Endothelial cell of umbilical vein (primary cell): Measurements from ENCODE around the gene KRT71. TPM values are rescaled to one million over a fixed set of nuclear protein-coding genes. Genes with fewer than 3 reads are reported as not detected.

Source experiments
- BruUV-seq: library from RNA; stranded (reverse); fragments of 400-500 nt; replicated peaks from 2 replicates; lab custom pipeline; 2021; lab: Mats Ljungman, UMichigan
- CTCF ChIA-PET: fragments of 300-600, 350-600 bp; sonication (Branson Sonifier 250); formaldehyde crosslinking; loops from one replicate; lab custom pipeline; 2021; ENCODE audit warnings: antibody characterized with exemption, inconsistent platforms; lab: Charles Lee
- POLR2A ChIA-PET: fragments of 300-600, 350-600 bp; sonication (Branson Sonifier 250); formaldehyde crosslinking; loops from one replicate; lab custom pipeline; 2021; ENCODE audit warnings: antibody characterized with exemption, inconsistent platforms; lab: Charles Lee
- DNase-seq: peaks from one replicate; pipeline ENCODE4 v3.0.0-alpha.2; 2011; ENCODE audit warnings: low read depth, low spot score
- FAIRE-seq: peaks from 2 replicates; lab custom pipeline; 2011; peaks lifted over from hg19 to GRCh38; lab: Jason Lieb, UNC
- H2AFZ ChIP-seq: 2 replicates; pipeline ENCODE4 v1.6.0; 2012; ENCODE audit warnings: low read depth, low read length, control low read depth, inconsistent platforms
- H3K27ac ChIP-seq: 2 replicates; pipeline ENCODE4 v1.5.1; 2011; ENCODE audit warnings: low read depth, mild to moderate bottlenecking, control low read depth, low read length, moderate library complexity; ENCODE audit not compliant: insufficient read depth
- H3K27me3 ChIP-seq, 2 experiments: 2 replicates each; pipeline versions ENCODE4 v1.6.0 to v1.6.1; 2011; ENCODE audit warnings: low read length in 2 of 2, mixed read lengths in 1 of 2; ENCODE audit not compliant: control insufficient read depth in 2 of 2, insufficient read depth in 2 of 2
- H3K36me3 ChIP-seq, 2 experiments: 2 replicates in 1 of 2; 3 replicates in 1 of 2; pipeline ENCODE4 v1.5.1; 2011; ENCODE audit warnings: low read length in 2 of 2, mild to moderate bottlenecking in 1 of 2, moderate library complexity in 1 of 2; ENCODE audit not compliant: control insufficient read depth in 2 of 2, insufficient read depth in 2 of 2; ENCODE audit errors: extremely low read depth in 1 of 2
- H3K4me1 ChIP-seq: 3 replicates; pipeline ENCODE4 v1.5.1; 2011; ENCODE audit warnings: mild to moderate bottlenecking, low read length; ENCODE audit not compliant: control insufficient read depth, insufficient read depth; ENCODE audit errors: extremely low read depth
- H3K4me2 ChIP-seq: 2 replicates; pipeline ENCODE4 v1.6.1; 2011; ENCODE audit warnings: low read length, control low read depth, mixed read lengths; ENCODE audit not compliant: insufficient read depth
- H3K4me3 ChIP-seq, 3 experiments: fragments of 200-600 bp in 1 of 3; sonication (generic), shearing (Covaris generic) in 1 of 3; replicated peaks in 1 of 3; 2 replicates each; pipeline ENCODE4 v1.5.1; 2011 to 2016; ENCODE audit warnings: control low read depth in 3 of 3, low read length in 3 of 3, mild to moderate bottlenecking in 2 of 3, inconsistent platforms in 1 of 3, low read depth in 1 of 3, moderate library complexity in 1 of 3; ENCODE audit not compliant: insufficient read depth in 1 of 3
- H3K79me2 ChIP-seq: 2 replicates; pipeline ENCODE4 v1.6.0; 2012; ENCODE audit warnings: low read length, inconsistent platforms; ENCODE audit not compliant: control insufficient read depth, insufficient read depth
- H3K9ac ChIP-seq: replicated peaks from 2 replicates; pipeline ENCODE3; 2011; ENCODE audit warnings: low read length, control low read depth; ENCODE audit not compliant: insufficient read depth; ENCODE audit errors: extremely low read depth
- H3K9me1 ChIP-seq: replicated peaks from 3 replicates; pipeline ENCODE4 v1.6.0; 2011; ENCODE audit warnings: mild to moderate bottlenecking, low read length; ENCODE audit not compliant: control insufficient read depth, insufficient read depth; ENCODE audit errors: extremely low read depth
- H3K9me3 ChIP-seq: replicated peaks from 2 replicates; pipeline ENCODE4 v1.5.1; 2012; ENCODE audit warnings: low read length, inconsistent platforms; ENCODE audit not compliant: control insufficient read depth, insufficient read depth
- H4K20me1 ChIP-seq: replicated peaks from 2 replicates; pipeline ENCODE3; 2011; ENCODE audit warnings: mild to moderate bottlenecking, low read length; ENCODE audit not compliant: control insufficient read depth, insufficient read depth; ENCODE audit errors: extremely low read depth
- CTCF ChIP-seq, 2 donors: IDR thresholded peaks; 1 replicate in 1 of 2; 2 replicates in 1 of 2; pipeline ENCODE4 v1.5.1; 2011; ENCODE audit warnings: low read length in 2 of 2, mild to moderate bottlenecking in 2 of 2, moderate library complexity in 2 of 2, control low read depth in 1 of 2, inconsistent platforms in 1 of 2, low read depth in 1 of 2; ENCODE audit not compliant: insufficient read depth in 1 of 2; ENCODE audit errors: extremely low read depth in 1 of 2
- EZH2 ChIP-seq: IDR thresholded peaks from 2 replicates; pipeline ENCODE4 v1.6.1; 2012; ENCODE audit warnings: borderline replicate concordance, low read depth, mild to moderate bottlenecking, moderate library complexity, low read length, inconsistent platforms; ENCODE audit not compliant: severe bottlenecking
- FOS ChIP-seq: IDR thresholded peaks from 2 replicates; pipeline ENCODE4 v1.6.1; 2011; ENCODE audit warnings: mild to moderate bottlenecking, low read length, moderate library complexity, borderline replicate concordance; ENCODE audit not compliant: insufficient read depth
- GATA2 ChIP-seq: IDR thresholded peaks from 2 replicates; pipeline ENCODE4 v1.7.0; 2011; ENCODE audit warnings: low read depth, mild to moderate bottlenecking, moderate library complexity, mixed read lengths, low read length; ENCODE audit not compliant: insufficient read length, insufficient read depth
- JUN ChIP-seq: IDR thresholded peaks from 2 replicates; pipeline ENCODE4 v1.6.1; 2011; ENCODE audit warnings: borderline replicate concordance, low read depth; ENCODE audit not compliant: insufficient read length, insufficient read depth
- MAX ChIP-seq: IDR thresholded peaks from 2 replicates; pipeline ENCODE4 v1.6.1; 2011; ENCODE audit not compliant: insufficient read depth, insufficient read length
- MYC ChIP-seq: IDR thresholded peaks from one replicate; pipeline ENCODE4 v1.6.1; 2011; ENCODE audit warnings: mild to moderate bottlenecking, low read depth, low read length
- POLR2A ChIP-seq: IDR thresholded peaks from 2 replicates; pipeline ENCODE4 v1.6.1; 2012; ENCODE audit warnings: low read depth, mild to moderate bottlenecking, control low read depth, low read length
- POLR2AphosphoS5 ChIP-seq: IDR thresholded peaks from 2 replicates; pipeline ENCODE4 v1.6.1; 2012; ENCODE audit warnings: low read depth, mild to moderate bottlenecking, control low read depth, low read length, moderate library complexity; ENCODE audit not compliant: insufficient read depth
- dilution Hi-C: fragments of 300-500 bp; cut with MboI; formaldehyde crosslinking; loops from one replicate; pipeline ENCODE4 v1.15.0; 2019; ENCODE audit warnings: low sequenced_read_pairs; ENCODE audit not compliant: extremely low pct_ligation_motif_present
- intact Hi-C: fragments of 100-400 bp; cut with micrococcal nuclease; formaldehyde crosslinking; loops from one replicate; pipeline ENCODE4 v1.10.0; 2022
- polyA plus RNA-seq, 4 experiments: library from polyadenylated mRNA; depleted of rRNA in 3 of 4; stranded (reverse) in 3 of 4; unstranded in 1 of 4; fragments of >200 nt; gene quantifications; 2 replicates each; pipeline versions ENCODE4 v1.2.1 to v1.2.3, GENCODE V29; 2011 to 2012; ENCODE audit warnings: missing spikeins in 1 of 4
- total RNA-seq: library from RNA; stranded (reverse); gene quantifications from 2 replicates; pipeline ENCODE4 v1.2.3, GENCODE V29; 2021

KRT71 gene
- total and polyA plus RNA-seq, 2 donors (not counting 3 experiments of a cell fraction or from before 2014, with no cell fraction given) = not detected

GRCh38 chr12:52568111-52568510 is 15.2 kb upstream of the KRT71 start:
- H3K27me3 ChIP-seq = peaks cover 7% of the 10 kb centered on the region in 2 experiments
- CTCF ChIA-PET = no interaction called here
- no peaks in the 10 kb centered on the region for H3K9me3 ChIP-seq
- TF ChIP-seq GATA2 (no peak), MYC (no peak), POLR2A (no peak), JUN (no peak), EZH2 (no peak), CTCF (IDR thresholded peaks at IDR 0.05; ENCODE audit: extremely low read depth in 1 of 2, insufficient read depth in 1 of 2, low read depth in 1 of 2, low read length in 2 of 2) (no peak), FOS (no peak), MAX (no peak), POLR2AphosphoS5 (no peak)
- no peaks in the 10 kb centered on the region for H4K20me1 ChIP-seq
- dilution Hi-C loops = no loop called here
- POLR2A ChIA-PET = no interaction called here
- no peaks in the 10 kb centered on the region for H3K79me2 ChIP-seq
- no peaks in the 10 kb centered on the region for H3K9me1 ChIP-seq
- H3K4me2 ChIP-seq = no peak overlapping the region
- no peak overlapping the region for H2AFZ ChIP-seq
- H3K27ac ChIP-seq = no peak overlapping the region
- H3K9ac ChIP-seq = no peak overlapping the region
- BruUV-seq = no TSS peak
- intact Hi-C loops = no loop called here
- no peaks in the 10 kb centered on the region for H3K4me1 ChIP-seq
- no peak overlapping the region for H3K4me3 ChIP-seq
- no peak for DNase-seq
- no peak for FAIRE-seq
- no peaks in the 10 kb centered on the region for H3K36me3 ChIP-seq
